GOT3 (cell line): ENCODE results near the gene COG8.

Source experiments
- DNase-seq: peaks from one replicate; lab custom pipeline; 2025; ENCODE audit warnings: mixed read lengths; lab: John Stamatoyannopoulos, UW

Gene COG8

DNA sequence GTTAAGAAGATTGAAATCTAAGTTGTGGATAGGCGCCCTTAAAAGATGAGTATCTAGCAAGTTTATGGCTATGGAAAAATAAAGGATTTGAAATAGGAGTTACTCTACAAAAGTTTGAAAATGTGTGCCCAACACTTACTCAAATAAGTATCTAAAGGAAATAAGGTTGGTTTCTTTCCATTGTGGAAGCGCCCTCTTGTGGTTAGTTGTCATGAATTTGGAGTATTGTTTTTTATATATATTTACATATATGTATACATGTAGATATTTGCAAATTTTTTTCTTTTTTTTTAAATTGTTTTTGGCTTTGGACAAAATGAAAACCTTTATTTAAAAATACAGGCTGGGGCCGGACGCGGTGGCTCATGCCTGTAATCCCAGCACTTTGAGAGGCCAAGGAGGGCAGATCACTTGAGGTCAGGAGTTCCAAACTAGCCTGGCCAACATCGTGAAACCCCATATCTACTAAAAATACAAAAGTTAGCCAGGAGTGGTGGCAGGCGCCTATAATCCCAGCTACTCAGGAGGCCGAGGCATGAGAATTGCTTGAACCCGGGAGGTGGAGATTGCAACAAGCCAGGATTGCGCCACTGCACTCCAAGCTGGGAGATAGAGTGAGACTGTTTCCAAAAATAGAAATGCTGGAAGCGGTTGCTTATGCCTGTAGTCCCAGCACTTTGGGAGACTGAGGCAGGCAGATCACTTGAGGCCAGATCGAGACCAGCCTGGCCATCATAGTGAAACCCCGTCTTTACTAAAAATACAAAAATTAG is 52.2 kb downstream of the COG8 start:
- no peak for DNase-seq

DNA sequence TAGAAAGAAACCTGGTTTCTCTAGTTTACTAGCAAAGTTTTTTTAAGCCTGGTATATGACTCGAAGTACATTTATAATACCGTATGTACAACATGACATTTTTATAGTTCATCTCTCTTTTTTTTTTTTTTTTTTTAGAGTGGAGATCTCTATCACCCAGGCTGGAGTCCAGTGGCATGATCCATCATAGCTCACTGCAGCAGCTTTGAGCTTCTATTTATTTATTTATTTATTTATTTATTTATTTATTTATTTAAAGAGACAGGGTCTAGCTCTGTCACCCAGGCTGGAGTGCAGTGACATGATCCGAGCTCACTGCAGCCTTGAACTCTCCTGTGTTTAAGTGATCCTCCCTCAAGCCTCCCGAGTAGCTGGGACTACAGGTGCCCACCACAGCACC is 54.1 kb downstream of the COG8 start:
- DNase-seq: no peak

DNA sequence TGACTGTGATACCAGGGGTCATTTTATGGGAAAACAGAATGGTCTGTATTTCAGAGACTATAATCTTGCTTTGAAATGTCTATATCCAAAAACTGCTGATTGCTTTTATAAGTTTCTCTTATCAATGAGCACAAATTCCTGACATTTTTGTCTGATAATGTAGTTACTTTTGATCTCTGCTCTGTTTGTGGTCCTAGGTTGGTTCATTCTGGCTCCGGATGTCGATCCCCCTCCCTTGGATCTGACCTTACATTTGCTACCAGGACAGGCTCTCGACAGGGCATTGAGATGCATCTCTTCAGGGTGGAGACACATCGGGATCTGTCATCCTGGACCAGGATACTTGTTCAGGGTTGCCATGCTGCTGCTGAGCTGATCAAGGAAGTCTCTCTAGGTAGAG is 55.5 kb downstream of the COG8 start:
- DNase-seq: no peak

DNA sequence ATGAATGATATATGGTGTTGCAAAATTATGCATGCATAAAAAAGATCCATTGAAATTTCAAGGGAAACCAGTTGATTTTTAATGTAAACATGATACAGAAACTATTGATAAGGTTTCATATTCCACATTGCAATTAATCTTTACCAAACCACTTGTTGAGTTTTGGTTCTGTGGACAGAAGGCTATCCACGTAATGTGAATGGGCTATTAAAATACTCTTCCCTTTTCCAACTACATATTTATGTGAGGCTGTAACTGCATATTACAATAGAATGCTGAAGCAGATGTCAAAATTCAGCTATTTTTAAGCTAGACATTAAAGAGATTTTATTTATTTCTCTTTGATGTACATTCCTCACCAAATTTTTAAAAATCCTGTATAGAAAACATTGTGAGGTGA is 62.0 kb downstream of the COG8 start:
- no peak for DNase-seq
